HEK293T (cell line): ENCODE results near the gene WBP11.

Source experiments
- CTCF ChIA-PET: fragments of 350-600 bp; formaldehyde crosslinking; extraction: SDS; loops from one replicate; lab custom pipeline; 2021; ENCODE audit warnings: antibody characterized with exemption, inconsistent platforms; lab: Yijun Ruan, JAX
- POLR2A ChIA-PET: fragments of 350-600 bp; formaldehyde crosslinking; extraction: SDS; loops from one replicate; lab custom pipeline; 2020; ENCODE audit warnings: antibody characterized with exemption, inconsistent platforms; lab: Yijun Ruan, JAX
- DNase-seq: peaks from one replicate; pipeline ENCODE4 v3.0.0; 2012; ENCODE audit warnings: mixed read lengths; ENCODE audit errors: extremely low spot score
- ARNT ChIP-seq: fragments of 450-650 bp; IDR thresholded peaks from 2 replicates; pipeline ENCODE4 v1.6.1; 2017; ENCODE audit warnings: mild to moderate bottlenecking
- BHLHE40 ChIP-seq: fragments of 450-650 bp; IDR thresholded peaks from 2 replicates; pipeline ENCODE4 v1.6.1; 2016; ENCODE audit warnings: mild to moderate bottlenecking, moderate library complexity, borderline replicate concordance
- CTBP1 ChIP-seq: fragments of 450-650 bp; IDR thresholded peaks from 2 replicates; pipeline ENCODE4 v1.6.1; 2016; ENCODE audit warnings: borderline replicate concordance
- ELF4 ChIP-seq: fragments of 450-650 bp; IDR thresholded peaks from 2 replicates; pipeline ENCODE4 v1.6.1; 2017; ENCODE audit warnings: antibody characterized with exemption
- FOXA1 ChIP-seq: fragments of 450-650 bp; IDR thresholded peaks from 2 replicates; pipeline ENCODE4 v1.6.1; 2016; ENCODE audit warnings: mild to moderate bottlenecking
- FOXK2 ChIP-seq: fragments of 450-650 bp; IDR thresholded peaks from 2 replicates; pipeline ENCODE4 v1.6.1; 2016; ENCODE audit warnings: mild to moderate bottlenecking
- FOXM1 ChIP-seq: fragments of 450-650 bp; IDR thresholded peaks from 2 replicates; pipeline ENCODE4 v1.6.1; 2017; ENCODE audit warnings: mild to moderate bottlenecking, borderline replicate concordance
- HDGF ChIP-seq: fragments of 450-650 bp; IDR thresholded peaks from 2 replicates; pipeline ENCODE4 v1.6.1; 2017; ENCODE audit warnings: antibody characterized with exemption, borderline replicate concordance
- L3MBTL2 ChIP-seq: fragments of 450-650 bp; conservative IDR thresholded peaks from 2 replicates; pipeline ENCODE4 v1.6.1; 2016; ENCODE audit warnings: mild to moderate bottlenecking
- LEF1 ChIP-seq: fragments of 450-650 bp; IDR thresholded peaks from 2 replicates; pipeline ENCODE4 v1.6.1; 2017; ENCODE audit warnings: mild to moderate bottlenecking, borderline replicate concordance
- NFRKB ChIP-seq: fragments of 450-650 bp; IDR thresholded peaks from 2 replicates; pipeline ENCODE4 v1.6.1; 2016; ENCODE audit warnings: mild to moderate bottlenecking, moderate library complexity
- SP1 ChIP-seq: fragments of 450-650 bp; IDR thresholded peaks from 2 replicates; pipeline ENCODE4 v1.6.1; 2017
- SUZ12 ChIP-seq: fragments of 450-650 bp; IDR thresholded peaks from 2 replicates; pipeline ENCODE4 v1.6.1; 2016; ENCODE audit warnings: mild to moderate bottlenecking
- TARDBP ChIP-seq: fragments of 450-650 bp; IDR thresholded peaks from 2 replicates; pipeline ENCODE4 v1.6.1; 2016
- ZNF384 ChIP-seq: fragments of 450-650 bp; IDR thresholded peaks from 2 replicates; pipeline ENCODE4 v1.6.1; 2016
- TF ChIP-seq, protein P1 (sequence below): fragments of 450-650 bp; IDR thresholded peaks from 2 replicates; pipeline ENCODE4 v1.6.1; 2016

The WBP11 gene

DNA sequence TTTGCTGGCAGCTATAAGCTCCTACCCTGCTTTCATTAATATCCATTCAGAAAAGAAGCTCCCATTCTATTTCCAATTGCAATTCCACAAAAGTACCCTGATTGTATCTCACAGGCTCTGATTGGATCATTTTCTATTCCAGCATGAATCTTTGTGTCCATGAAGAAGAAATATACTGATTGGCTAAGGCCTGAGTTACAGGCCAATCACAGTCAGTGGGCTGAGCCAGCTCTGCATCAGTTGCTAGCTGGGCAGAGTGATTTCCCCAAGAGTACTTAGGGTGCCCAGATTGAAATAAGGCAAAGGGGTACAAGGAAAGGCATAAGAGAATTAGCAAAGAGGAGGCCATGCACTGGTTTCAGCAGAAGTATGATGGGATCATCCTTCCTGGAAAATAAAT lies 25.6 kb upstream of the WBP11 start:
- ChIA-PET CTCF (no interaction called here), POLR2A (interaction anchor here (1.6 kb wide), 1 partner anchor 59 kb away, joined by 4 read pairs; no protein-coding TSS in a partner anchor)
- DNase-seq, result peak; percentile 13
- no peak for TF ChIP-seq LEF1
- no peak for TF ChIP-seq CTBP1
- no peak for TF ChIP-seq ELF4
- no peak for TF ChIP-seq NFRKB

GRCh38 chr12:14827043-14827442 lies 23.8 kb upstream of the WBP11 start:
- TF ChIP-seq ARNT (no peak), L3MBTL2 (no peak), BHLHE40 (no peak), FOXA1 (no peak), CTBP1 (no peak), FOXK2 (no peak), NFRKB (no peak), SUZ12 (no peak), HDGF (no peak), TARDBP (no peak), LEF1 (no peak), ZNF384 (no peak)
- TF ChIP-seq, protein P1, sequence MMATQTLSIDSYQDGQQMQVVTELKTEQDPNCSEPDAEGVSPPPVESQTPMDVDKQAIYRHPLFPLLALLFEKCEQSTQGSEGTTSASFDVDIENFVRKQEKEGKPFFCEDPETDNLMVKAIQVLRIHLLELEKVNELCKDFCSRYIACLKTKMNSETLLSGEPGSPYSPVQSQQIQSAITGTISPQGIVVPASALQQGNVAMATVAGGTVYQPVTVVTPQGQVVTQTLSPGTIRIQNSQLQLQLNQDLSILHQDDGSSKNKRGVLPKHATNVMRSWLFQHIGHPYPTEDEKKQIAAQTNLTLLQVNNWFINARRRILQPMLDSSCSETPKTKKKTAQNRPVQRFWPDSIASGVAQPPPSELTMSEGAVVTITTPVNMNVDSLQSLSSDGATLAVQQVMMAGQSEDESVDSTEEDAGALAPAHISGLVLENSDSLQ, result no peak
- POLR2A ChIA-PET, result interaction anchor here (0.8 to 1.6 kb wide), 2 partner anchors 24 to 57 kb away, joined by 3 to 4 read pairs; partner anchors contain the start of genes C12orf60 and WBP11
- CTCF ChIA-PET, result no interaction called here
- DNase-seq, result no peak

DNA sequence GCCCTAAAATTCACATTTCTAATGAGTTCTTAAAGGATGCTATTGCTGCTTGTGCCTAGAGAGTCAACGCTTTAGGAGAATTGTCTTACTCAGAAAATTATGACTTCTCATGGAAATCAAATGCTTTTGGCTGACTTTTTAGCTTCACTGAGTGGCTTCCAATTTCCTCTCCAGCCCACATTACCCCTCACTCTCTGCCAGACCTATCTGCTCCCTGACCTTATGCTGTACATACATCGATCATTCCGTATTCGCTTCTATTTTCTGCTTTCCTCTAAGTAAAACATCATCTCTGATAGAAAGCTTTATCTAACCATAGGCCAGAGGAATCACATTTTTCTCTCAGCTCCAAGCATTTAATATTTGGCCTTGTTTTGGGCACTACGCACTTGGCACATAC lies 23.2 kb upstream of the WBP11 start:
- ChIA-PET POLR2A (interaction anchor here (0.8 kb wide), 1 partner anchor 23 kb away, joined by 3 read pairs; the partner anchor contains the start of genes C12orf60 and WBP11), CTCF (no interaction called here)
- no peak for TF ChIP-seq NFRKB
- TF ChIP-seq BHLHE40, result no peak
- TF ChIP-seq L3MBTL2, result no peak
- TF ChIP-seq LEF1, result no peak
- TF ChIP-seq, protein P1, result no peak
- no peak for TF ChIP-seq ARNT
- TF ChIP-seq SP1, result no peak
- TF ChIP-seq FOXM1, result no peak
- no peak for TF ChIP-seq FOXA1
- no peak for TF ChIP-seq TARDBP
- no peak for DNase-seq

DNA sequence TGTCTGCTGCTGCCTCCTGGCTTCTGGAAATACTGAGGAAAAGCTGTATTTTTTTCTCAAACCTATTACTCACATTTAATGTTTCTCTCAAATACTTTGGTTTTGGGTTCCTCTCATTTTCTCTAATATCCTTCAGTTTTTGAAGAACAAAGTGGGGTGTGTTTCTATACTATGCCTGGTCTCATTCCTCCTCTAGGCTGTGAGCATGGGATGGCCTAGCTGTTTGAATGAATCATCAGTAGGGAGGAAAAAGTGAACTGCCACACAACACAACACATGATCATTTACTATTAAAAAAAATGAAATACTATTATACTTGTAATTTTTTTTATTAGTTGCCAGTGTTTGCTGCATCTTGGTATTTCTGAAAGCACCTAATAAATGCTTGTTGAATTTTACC lies 22.0 kb upstream of the WBP11 start:
- TF ChIP-seq ELF4, result no peak
- no peak for TF ChIP-seq ZNF384
- no peak for TF ChIP-seq NFRKB
- no peak for TF ChIP-seq TARDBP
- no peak for TF ChIP-seq FOXA1
- TF ChIP-seq L3MBTL2, result no peak
- no peak for TF ChIP-seq FOXK2
- ChIA-PET POLR2A (interaction anchor here (1.1 kb wide), 1 partner anchor 54 kb away, joined by 3 read pairs; a partner anchor contains a TSS), CTCF (no interaction called here)
- DNase-seq, result no peak

- no peak for DNase-seq
- TF ChIP-seq LEF1, result no peak
- TF ChIP-seq TARDBP, result no peak
- no peak for TF ChIP-seq CTBP1
- no peak for TF ChIP-seq L3MBTL2
- no peak for TF ChIP-seq FOXK2
- TF ChIP-seq ZNF384, result no peak
- TF ChIP-seq BHLHE40, result no peak
- no peak for TF ChIP-seq NFRKB
- TF ChIP-seq, protein P1, result no peak
- TF ChIP-seq ELF4, result no peak
- no peak for TF ChIP-seq HDGF
- no peak for TF ChIP-seq SP1
- ChIA-PET POLR2A (no interaction called here), CTCF (no interaction called here)
Measured at GRCh38 chr12:14824012-14824634, 20.8 kb upstream of the WBP11 start.

GRCh38 chr12:14814014-14814413 lies 10.7 kb upstream of the WBP11 start, which contains the start of gene SMCO3:
Gene SMCO3 (minus strand): TSS chr12:14814182. CDS start chr12:14806680, 7,502 bp downstream.
- TF ChIP-seq FOXA1 (no peak), HDGF (no peak), BHLHE40 (no peak), NFRKB (no peak), ELF4 (no peak), ZNF384 (no peak), CTBP1 (no peak), SP1 (no peak), LEF1 (no peak), SUZ12 (no peak), TARDBP (no peak), FOXM1 (no peak), L3MBTL2 (no peak), ARNT (no peak), FOXK2 (no peak)
- TF ChIP-seq, protein P1, result no peak
- ChIA-PET CTCF (interaction anchor here (0.8 kb wide), 1 partner anchor 32 kb away, joined by 3 read pairs; no protein-coding TSS in a partner anchor), POLR2A (interaction anchor here (1.3 to 1.6 kb wide), 3 partner anchors 9 to 43 kb away, joined by 3 to 9 read pairs (median 4); partner anchors contain the start of genes C12orf60 and WBP11)
- DNase-seq, result no peak
